Sigmoid colon (tissue), 7 donors: Measurements from ENCODE around the gene ELMO1. TPM values are rescaled to one million over a fixed set of nuclear protein-coding genes. Genes with fewer than 3 reads are reported as not detected.

Experiments used
- DNase-seq: peaks from one replicate; pipeline ENCODE4 v3.0.0-alpha.2; 2019
- H3K27ac ChIP-seq, 4 donors: fragments of 200-600 bp; sonication (generic); one replicate each; pipeline ENCODE4 v1.5.1; 2016 to 2019; ENCODE audit warnings: mild to moderate bottlenecking in 1 of 4
- H3K27me3 ChIP-seq, 3 donors: fragments of 200-600 bp; sonication (generic); one replicate each; pipeline ENCODE4 v1.5.1; 2019; ENCODE audit warnings: mild to moderate bottlenecking in 1 of 3
- H3K36me3 ChIP-seq, 4 donors: fragments of 200-600 bp; sonication (generic); one replicate each; pipeline ENCODE4 v1.5.1; 2016 to 2019
- H3K4me1 ChIP-seq, 4 donors: fragments of 200-600 bp; sonication (generic); one replicate each; pipeline ENCODE4 v1.5.1; 2017 to 2019
- H3K4me3 ChIP-seq, 4 donors: fragments of 200-600 bp; sonication (generic); one replicate each; pipeline ENCODE4 v1.5.1; 2017 to 2019; ENCODE audit warnings: mild to moderate bottlenecking in 2 of 4, moderate library complexity in 1 of 4
- H3K9me3 ChIP-seq, 4 donors: fragments of 200-600 bp in 3 of 4; sonication (generic) in 3 of 4; one replicate each; pipeline versions ENCODE4 v1.5.1 to v1.6.1; 2013 to 2019
- CTCF ChIP-seq, 4 experiments: fragments of 450-650 bp in 3 of 4; fragments of 200-600 bp in 1 of 4; IDR thresholded peaks; one replicate each; pipeline ENCODE4 v1.5.1; 2016 to 2019; ENCODE audit warnings: antibody characterized with exemption in 4 of 4, mild to moderate bottlenecking in 3 of 4, moderate library complexity in 2 of 4
- EP300 ChIP-seq, 4 donors: sonication (generic); formaldehyde crosslinking; IDR thresholded peaks; one replicate each; pipeline ENCODE4 v1.6.1; 2017; ENCODE audit warnings: antibody characterized with exemption in 4 of 4
- POLR2A ChIP-seq, 2 donors: fragments of 450-650 bp; IDR thresholded peaks; one replicate each; pipeline ENCODE4 v1.6.1; 2016; ENCODE audit warnings: antibody characterized with exemption in 2 of 2, mild to moderate bottlenecking in 2 of 2, moderate library complexity in 2 of 2
- POLR2AphosphoS5 ChIP-seq, 4 donors: sonication (generic); formaldehyde crosslinking; IDR thresholded peaks; one replicate each; pipeline ENCODE4 v1.6.1; 2017; ENCODE audit warnings: antibody characterized with exemption in 4 of 4
- WGBS, 2 donors: extraction: QIAGEN DNeasy Blood & Tissue Kit; methylation state at CpG; one replicate each; pipeline ENCODE4 v1.1.7; 2013; 5-methylcytosine and 5-hydroxymethylcytosine counted together
- intact Hi-C: fragments of 100-400 bp; cut with DNase I; formaldehyde crosslinking; loops from one replicate; pipeline ENCODE4 v1.15.1; 2023
- polyA plus RNA-seq, 3 donors: library from polyadenylated mRNA; stranded (reverse); fragments of 200-250 nt; gene quantifications; one replicate each; pipeline ENCODE4 v1.2.3, GENCODE V29; 2013
- total RNA-seq, 4 donors: library from RNA; depleted of rRNA; stranded (reverse); fragments of >200 nt; gene quantifications; one replicate each; pipeline ENCODE4 v1.1.0, GENCODE V29; 2016
- donor health status: healthy with polysubstance abuse.
- donor health status: Bipolar disorder and iron deficiency.
- donor health status: healthy.

The ELMO1 gene
- total and polyA plus RNA-seq, 7 donors = 2.3 to 63.1 (median 33.9) TPM

GRCh38 chr7:37359662-37360444 is 88.8 kb downstream of the ELMO1 start:
- Histone ChIP-seq H3K4me1 (peaks cover 0 to 5% (median 2%) of the 10 kb centered on the region in 4 donors), H3K36me3 (no peaks in the 10 kb centered on the region)

GRCh38 chr7:37359180-37359579 is 89.5 kb downstream of the ELMO1 start:
- H3K27ac ChIP-seq = no peak overlapping the region

More at GRCh38 chr7:37359662-37360444, 88.8 kb downstream of the ELMO1 start:
- no peak for DNase-seq
- TF ChIP-seq POLR2AphosphoS5 (IDR thresholded peaks at IDR 0.05) (no peak), CTCF (IDR thresholded peaks at IDR 0.05) (no peak), EP300 (IDR thresholded peaks at IDR 0.05) (no peak), POLR2A (IDR thresholded peaks at IDR 0.05) (no peak)
- no peaks in the 10 kb centered on the region for H3K27me3 ChIP-seq
- H3K4me3 ChIP-seq = no peak overlapping the region
- intact Hi-C loops = no loop called here
- H3K27ac ChIP-seq = no peak overlapping the region
- WGBS, 2 donors = 90 to 94% methylated on average over 11 of the region's 11 CpGs
- no peaks in the 10 kb centered on the region for H3K9me3 ChIP-seq

GRCh38 chr7:37357637-37357996 is 91.0 kb downstream of the ELMO1 start:
- no peak overlapping the region for H3K27ac ChIP-seq
- peaks cover 0 to 13% (median 6%) of the 10 kb centered on the region in 4 donors for H3K4me1 ChIP-seq
- H3K27me3 ChIP-seq = no peaks in the 10 kb centered on the region
- intact Hi-C loops = no loop called here
- TF ChIP-seq CTCF (IDR thresholded peaks at IDR 0.05) (no peak), POLR2AphosphoS5 (IDR thresholded peaks at IDR 0.05) (no peak)
- H3K4me3 ChIP-seq = no peak overlapping the region
- DNase-seq = no peak
- H3K9me3 ChIP-seq = no peaks in the 10 kb centered on the region
- 80 to 81% methylated on average over 1 of the region's 1 CpG for WGBS, 2 donors
- H3K36me3 ChIP-seq = no peaks in the 10 kb centered on the region

More at GRCh38 chr7:37359180-37359579, 89.5 kb downstream of the ELMO1 start:
- TF ChIP-seq EP300 (IDR thresholded peaks at IDR 0.05) (no peak), POLR2A (IDR thresholded peaks at IDR 0.05) (no peak), POLR2AphosphoS5 (IDR thresholded peaks at IDR 0.05) (no peak), CTCF (IDR thresholded peaks at IDR 0.05) (no peak)
- Histone ChIP-seq H3K27me3 (no peaks in the 10 kb centered on the region), H3K4me1 (peaks cover 0 to 10% (median 3%) of the 10 kb centered on the region in 4 donors), H3K4me3 (no peak overlapping the region), H3K9me3 (no peaks in the 10 kb centered on the region), H3K36me3 (no peaks in the 10 kb centered on the region)
- intact Hi-C loops = no loop called here
- 94 to 96% methylated on average over 2 of the region's 2 CpGs for WGBS, 2 donors
- DNase-seq = no peak

- 90 to 95% methylated on average over 3 of the region's 3 CpGs for WGBS, 2 donors
- peaks cover 0 to 13% (median 6%) of the 10 kb centered on the region in 4 donors for H3K4me1 ChIP-seq
- no peak for TF ChIP-seq POLR2AphosphoS5 (IDR thresholded peaks at IDR 0.05)
- no peak for TF ChIP-seq CTCF (IDR thresholded peaks at IDR 0.05)
- TF ChIP-seq POLR2A (IDR thresholded peaks at IDR 0.05) = no peak
- no peak for TF ChIP-seq EP300 (IDR thresholded peaks at IDR 0.05)
- H3K27me3 ChIP-seq = no peaks in the 10 kb centered on the region
- no peak for DNase-seq
- no peak overlapping the region for H3K4me3 ChIP-seq
- no peak overlapping the region for H3K27ac ChIP-seq
- H3K9me3 ChIP-seq = no peaks in the 10 kb centered on the region
- no peaks in the 10 kb centered on the region for H3K36me3 ChIP-seq
- intact Hi-C loops = no loop called here
Observed at GRCh38 chr7:37356911-37357636, 91.6 kb downstream of the ELMO1 start.
